MCF 10A (cell line): ENCODE measurements around the gene MFSD12. TPM values are rescaled to one million over a fixed set of nuclear protein-coding genes. Genes with fewer than 3 reads are reported as not detected.
"Not testable (repeated sequence)": the region's sequence is repeated elsewhere in the genome, so short reads cannot be mapped to it uniquely, and the experiment has no call there.

Source experiments
- BruUV-seq: library from RNA; stranded (reverse); fragments of 400-500 nt; replicated peaks from 2 replicates; lab custom pipeline; 2021; lab: Mats Ljungman, UMichigan
- CTCF ChIA-PET: fragments of 300-600 bp; sonication (Branson Sonifier 250); formaldehyde crosslinking; extraction: SDS; loops from one replicate; lab custom pipeline; 2021; ENCODE audit warnings: antibody characterized with exemption, inconsistent platforms; lab: Yijun Ruan, JAX
- POLR2A ChIA-PET: fragments of 300-600, 350-650 bp; sonication (Branson Sonifier 250); formaldehyde crosslinking; extraction: SDS; loops from one replicate; lab custom pipeline; 2020; ENCODE audit warnings: antibody characterized with exemption, inconsistent platforms; lab: Yijun Ruan, JAX
- DNase-seq: peaks from one replicate; pipeline ENCODE4 v3.0.0-alpha.2; 2018; ENCODE audit not compliant: unreplicated experiment
- H3K27ac Mint-ChIP-seq: one replicate; pipeline ENCODE4 v1.8.0; 2022; ENCODE audit warnings: mild to moderate bottlenecking, low read depth, mixed read lengths; ENCODE audit not compliant: unreplicated experiment
- H3K27me3 Mint-ChIP-seq: one replicate; pipeline ENCODE4 v1.8.0; 2022; ENCODE audit warnings: mixed read lengths; ENCODE audit not compliant: insufficient read depth, unreplicated experiment
- H3K36me3 Mint-ChIP-seq: one replicate; pipeline ENCODE4 v1.8.0; 2022; ENCODE audit warnings: mild to moderate bottlenecking, moderate library complexity, mixed read lengths; ENCODE audit not compliant: insufficient read depth, unreplicated experiment
- H3K4me1 Mint-ChIP-seq: one replicate; pipeline ENCODE4 v1.8.0; 2022; ENCODE audit warnings: mixed read lengths; ENCODE audit not compliant: insufficient read depth, unreplicated experiment
- H3K4me3 Mint-ChIP-seq: one replicate; pipeline ENCODE4 v1.8.0; 2022; ENCODE audit warnings: mild to moderate bottlenecking, moderate library complexity, mixed read lengths; ENCODE audit not compliant: unreplicated experiment
- H3K9me3 Mint-ChIP-seq: one replicate; pipeline ENCODE4 v1.8.0; 2022; ENCODE audit warnings: mixed read lengths; ENCODE audit not compliant: unreplicated experiment
- intact Hi-C: fragments of 100-400 bp; cut with micrococcal nuclease; formaldehyde crosslinking; loops from 2 replicates; pipeline ENCODE4 v1.14.1; 2022
- total RNA-seq: library from RNA; stranded (reverse); gene quantifications from 2 replicates; pipeline ENCODE4 v1.2.3, GENCODE V29; 2022
- TF ChIP-seq, protein P1 (sequence below): fragments of 200-600 bp; IDR thresholded peaks from one replicate; pipeline ENCODE4 v1.8.0; 2022; ENCODE audit warnings: antibody characterized with exemption, mild to moderate bottlenecking; ENCODE audit not compliant: unreplicated experiment

MFSD12 gene
- total RNA-seq, 1 experiment from 2014 or later: 79.4 TPM

DNA sequence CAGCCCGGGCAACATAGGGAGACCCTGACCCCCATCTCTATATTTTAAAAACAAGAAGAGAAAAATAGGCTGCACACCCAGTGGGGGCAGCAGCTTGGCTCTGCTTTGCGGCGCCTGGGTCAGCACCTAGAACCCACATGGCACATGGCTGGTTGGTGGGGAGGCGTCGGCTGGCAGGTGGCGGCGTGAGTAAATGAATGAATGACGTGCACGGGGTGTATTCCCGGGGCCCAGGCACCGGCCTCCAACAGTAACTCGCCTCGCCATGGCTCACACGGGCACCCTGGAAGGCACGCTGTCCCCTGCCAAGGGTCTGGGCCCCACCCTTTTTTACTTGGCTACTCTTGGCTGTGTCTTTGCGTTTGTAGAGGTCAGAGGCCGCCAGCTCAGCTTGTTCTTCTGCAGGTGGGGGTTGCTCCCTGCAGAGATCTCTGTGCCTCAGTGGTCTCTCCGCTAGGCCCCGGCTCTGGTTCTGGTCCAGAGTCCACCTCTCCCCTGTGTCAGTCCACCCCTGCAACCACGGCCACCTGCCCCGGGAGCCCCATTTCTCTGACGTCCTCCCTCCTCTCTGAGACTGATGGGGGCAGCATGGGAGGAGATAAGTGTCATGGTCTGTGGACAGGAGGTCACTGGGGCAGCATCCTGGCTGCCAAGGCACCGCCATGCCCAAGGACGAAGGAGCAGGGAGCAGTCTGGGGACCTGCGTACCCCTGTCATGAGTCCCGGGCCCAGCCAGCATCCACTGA, 45.7 kb downstream of the MFSD12 start:
- Mint-ChIP-seq H3K27me3 (no peaks in the 10 kb centered on the region), H3K4me1 (peaks cover 19% of the 10 kb centered on the region), H3K9me3 (no peaks in the 10 kb centered on the region), H3K27ac (no peak overlapping the region), H3K36me3 (peaks cover 11% of the 10 kb centered on the region), H3K4me3 (no peak overlapping the region)
- ChIA-PET CTCF (interaction anchor here (0.7 kb wide), 1 partner anchor 7 kb away, joined by 3 read pairs; no protein-coding TSS in a partner anchor), POLR2A (no interaction called here)
- no peak for DNase-seq
- TF ChIP-seq, protein P1, sequence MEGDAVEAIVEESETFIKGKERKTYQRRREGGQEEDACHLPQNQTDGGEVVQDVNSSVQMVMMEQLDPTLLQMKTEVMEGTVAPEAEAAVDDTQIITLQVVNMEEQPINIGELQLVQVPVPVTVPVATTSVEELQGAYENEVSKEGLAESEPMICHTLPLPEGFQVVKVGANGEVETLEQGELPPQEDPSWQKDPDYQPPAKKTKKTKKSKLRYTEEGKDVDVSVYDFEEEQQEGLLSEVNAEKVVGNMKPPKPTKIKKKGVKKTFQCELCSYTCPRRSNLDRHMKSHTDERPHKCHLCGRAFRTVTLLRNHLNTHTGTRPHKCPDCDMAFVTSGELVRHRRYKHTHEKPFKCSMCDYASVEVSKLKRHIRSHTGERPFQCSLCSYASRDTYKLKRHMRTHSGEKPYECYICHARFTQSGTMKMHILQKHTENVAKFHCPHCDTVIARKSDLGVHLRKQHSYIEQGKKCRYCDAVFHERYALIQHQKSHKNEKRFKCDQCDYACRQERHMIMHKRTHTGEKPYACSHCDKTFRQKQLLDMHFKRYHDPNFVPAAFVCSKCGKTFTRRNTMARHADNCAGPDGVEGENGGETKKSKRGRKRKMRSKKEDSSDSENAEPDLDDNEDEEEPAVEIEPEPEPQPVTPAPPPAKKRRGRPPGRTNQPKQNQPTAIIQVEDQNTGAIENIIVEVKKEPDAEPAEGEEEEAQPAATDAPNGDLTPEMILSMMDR: no peak
- BruUV-seq: no TSS peak
- intact Hi-C loops: no loop called here

DNA sequence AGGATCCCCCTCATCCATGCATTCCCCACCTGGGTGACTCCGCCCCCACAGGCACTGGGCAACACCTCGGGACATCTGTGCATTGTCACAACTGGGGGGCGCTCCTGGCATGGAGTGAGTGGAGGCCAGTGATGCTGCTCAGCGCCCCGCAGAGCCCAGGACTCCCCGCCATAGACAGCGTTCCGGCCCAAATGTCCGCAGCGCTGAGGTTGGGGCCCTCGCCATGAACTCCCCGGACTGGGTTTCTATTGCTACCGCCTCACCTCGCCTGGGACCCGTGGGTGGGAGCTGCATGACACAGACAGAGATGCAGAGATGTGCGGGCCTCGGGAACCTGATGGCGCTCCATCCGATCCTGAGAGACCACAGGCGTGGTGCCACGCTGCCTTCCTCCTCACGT, 46.7 kb downstream of the MFSD12 start:
- no peak overlapping the region for H3K4me3 Mint-ChIP-seq
- no peak for DNase-seq
- TF ChIP-seq, protein P1: no peak
- no peaks in the 10 kb centered on the region for H3K9me3 Mint-ChIP-seq
- POLR2A ChIA-PET: no interaction called here
- peaks cover 19% of the 10 kb centered on the region for H3K4me1 Mint-ChIP-seq
- BruUV-seq: no TSS peak
- intact Hi-C loops: no loop called here
- peaks cover 14% of the 10 kb centered on the region for H3K36me3 Mint-ChIP-seq
- H3K27me3 Mint-ChIP-seq: no peaks in the 10 kb centered on the region
- no peak overlapping the region for H3K27ac Mint-ChIP-seq
- CTCF ChIA-PET: no interaction called here

DNA sequence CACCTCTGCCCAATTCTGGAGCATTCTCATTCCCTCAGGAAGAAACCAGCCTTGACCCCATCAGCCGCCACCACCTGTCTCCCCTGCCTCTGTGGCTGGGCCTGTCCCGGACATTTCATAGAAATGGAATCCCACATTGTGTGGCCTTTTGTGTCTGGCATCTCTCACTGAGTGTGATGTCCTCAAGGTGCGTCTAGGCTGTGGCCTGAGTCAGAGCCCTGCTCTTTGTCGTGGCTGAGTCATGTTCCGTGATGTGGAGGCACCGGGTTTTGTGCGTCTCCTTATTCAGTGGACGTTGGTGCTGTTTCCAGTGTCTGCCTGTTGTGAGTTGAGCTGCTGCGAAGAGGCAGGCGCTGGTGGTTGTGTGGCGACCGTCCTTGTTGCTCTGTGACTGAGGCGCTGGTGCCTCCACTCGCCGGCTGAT, 47.8 kb downstream of the MFSD12 start:
- intact Hi-C loops: no loop called here
- TF ChIP-seq, protein P1: no peak
- Mint-ChIP-seq H3K9me3 (no peaks in the 10 kb centered on the region), H3K36me3 (peaks cover 14% of the 10 kb centered on the region), H3K27me3 (no peaks in the 10 kb centered on the region), H3K27ac (peak overlapping the region; percentile 37), H3K4me3 (peak overlapping the region; percentile 41), H3K4me1 (peaks cover 19% of the 10 kb centered on the region)
- ChIA-PET CTCF (interaction anchor here (1.0 kb wide), 1 partner anchor 192 kb away, joined by 4 read pairs; no protein-coding TSS in a partner anchor), POLR2A (interaction anchor here (0.8 to 1.6 kb wide), 2 partner anchors 9 to 47 kb away, joined by 4 to 6 read pairs; partner anchors contain the start of gene DOHH)
- no TSS peak for BruUV-seq
- peak; percentile 67 for DNase-seq

DNA sequence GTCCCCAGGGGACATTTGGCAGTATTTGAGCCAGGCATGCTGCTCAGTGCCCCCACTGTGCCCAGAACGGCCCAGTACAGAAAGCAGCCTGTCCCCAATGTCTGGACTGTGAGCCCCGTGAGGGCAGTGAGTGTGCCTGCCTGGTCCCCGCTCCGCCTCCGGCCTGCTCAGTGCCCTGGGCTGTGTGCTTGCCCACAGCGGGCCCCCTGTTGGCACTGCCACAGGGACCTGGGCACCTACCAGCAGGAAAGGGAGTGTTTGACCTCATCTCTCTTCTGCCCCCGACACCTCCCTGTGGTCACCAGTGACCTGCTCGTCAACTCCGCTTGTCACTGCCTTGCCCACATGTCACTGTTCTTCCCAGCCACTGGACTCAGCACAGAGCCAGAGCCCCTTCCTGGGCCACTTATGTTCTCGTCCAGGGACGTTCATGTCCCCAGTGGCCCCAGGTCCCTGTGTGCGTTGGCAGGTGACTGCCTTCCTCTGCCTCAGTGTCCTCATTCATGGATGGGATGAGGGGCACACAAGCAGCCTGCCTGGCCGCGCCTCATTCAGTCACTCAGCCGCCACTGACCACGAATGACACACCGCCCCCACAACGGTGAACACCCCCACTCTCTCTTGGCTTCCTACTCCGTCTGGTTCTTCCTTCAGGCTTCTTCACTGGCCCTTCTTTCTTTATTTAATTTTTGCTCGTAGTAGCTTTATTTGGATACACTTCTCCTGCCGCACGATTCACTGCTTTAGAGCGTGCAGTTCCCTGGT, 48.4 kb downstream of the MFSD12 start:
- intact Hi-C loops: no loop called here
- H3K4me1 Mint-ChIP-seq: peaks cover 19% of the 10 kb centered on the region
- no peak for DNase-seq
- ChIA-PET CTCF (interaction anchor here (0.5 to 1.0 kb wide), 2 partner anchors 191 to 333 kb away, joined by 3 to 4 read pairs; no protein-coding TSS in a partner anchor), POLR2A (interaction anchor here (0.8 to 1.6 kb wide), 2 partner anchors 9 to 48 kb away, joined by 4 to 6 read pairs; partner anchors contain the start of gene DOHH)
- TF ChIP-seq, protein P1: no peak
- no peaks in the 10 kb centered on the region for H3K27me3 Mint-ChIP-seq
- peak overlapping the region; percentile 41 for H3K4me3 Mint-ChIP-seq
- no peaks in the 10 kb centered on the region for H3K9me3 Mint-ChIP-seq
- no TSS peak for BruUV-seq
- H3K36me3 Mint-ChIP-seq: peaks cover 8% of the 10 kb centered on the region
- peak overlapping the region; percentile 37 for H3K27ac Mint-ChIP-seq

DNA sequence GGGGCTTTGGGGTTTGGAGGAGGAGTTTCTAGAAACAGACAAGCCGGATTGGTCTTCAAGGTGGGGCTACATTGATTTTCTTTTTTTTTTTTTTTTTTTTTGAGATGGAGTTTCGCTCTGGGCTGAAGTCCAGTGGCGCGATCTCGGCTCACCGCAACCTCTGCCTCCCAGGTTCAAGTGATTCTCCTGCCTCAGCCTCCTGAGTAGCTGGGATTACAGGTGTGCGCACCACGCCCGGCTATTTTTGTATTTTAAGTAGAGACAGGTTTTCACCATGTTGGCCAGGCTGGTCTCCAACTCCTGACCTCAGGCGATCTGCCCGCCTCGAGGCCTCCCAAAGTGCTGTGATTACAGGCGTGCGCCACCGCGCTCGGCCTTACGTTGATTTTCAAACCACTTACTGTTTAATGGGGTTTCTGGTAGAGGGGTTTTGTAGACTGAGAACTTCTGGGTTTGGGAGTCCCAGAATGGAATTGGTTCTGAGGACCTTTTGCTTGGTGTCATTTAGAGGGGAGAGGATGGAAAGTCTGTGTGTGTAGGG, 49.2 kb downstream of the MFSD12 start:
- BruUV-seq, H3K27me3 Mint-ChIP-seq, H3K27ac Mint-ChIP-seq, H3K9me3 Mint-ChIP-seq, intact Hi-C loops, H3K4me3 Mint-ChIP-seq, POLR2A ChIA-PET, DNase-seq, H3K36me3 Mint-ChIP-seq: not testable (repeated sequence)
- peaks cover 19% of the 10 kb centered on the region for H3K4me1 Mint-ChIP-seq
- CTCF ChIA-PET: interaction anchor here (0.5 to 1.0 kb wide), 2 partner anchors 190 to 332 kb away, joined by 3 to 4 read pairs; no protein-coding TSS in a partner anchor
